Measurements from ENCODE around the gene PACS1.

GRCh38 chr11:66230156-66230555, 160.1 kb downstream of the PACS1 start:
- no peak for TF ChIP-seq CTCF (conservative IDR thresholded peaks at IDR 0.05 in 1 of 2, IDR thresholded peaks at IDR 0.05 in 1 of 2; ENCODE audit: low read depth in 1 of 2, low read length in 2 of 2)
- no peak for TF ChIP-seq EZH2 (IDR thresholded peaks at IDR 0.05; ENCODE audit: low read length, missing control alignments)

All from fibroblast of lung (primary cell).